CD4-positive, alpha-beta T cell treated with Interleukin-6 for 4 hours (primary cell): ENCODE data around the gene DZIP1.

Experiments
- DNase-seq: peaks from one replicate; pipeline ENCODE4 v3.0.0-alpha.2; 2020; ENCODE audit warnings: mixed read lengths

Gene DZIP1

GRCh38 chr13:95544293-95544692 is 100.2 kb downstream of the DZIP1 start:
- no peak for DNase-seq

- no peak for DNase-seq
Observed at GRCh38 chr13:95541911-95542474, 102.5 kb downstream of the DZIP1 start.

GRCh38 chr13:95541308-95541707 is 103.2 kb downstream of the DZIP1 start:
- DNase-seq: no peak

GRCh38 chr13:95540888-95541287 is 103.6 kb downstream of the DZIP1 start:
- DNase-seq: no peak

- DNase-seq: no peak
Observed at GRCh38 chr13:95536632-95537241, 107.8 kb downstream of the DZIP1 start.

- no peak for DNase-seq
Observed at GRCh38 chr13:95535243-95535642, 109.3 kb downstream of the DZIP1 start.

GRCh38 chr13:95533545-95534160 is 110.9 kb downstream of the DZIP1 start:
- DNase-seq: no peak

- no peak for DNase-seq
Observed at GRCh38 chr13:95530178-95530577, 114.3 kb downstream of the DZIP1 start.
